ENCODE results near the gene UBALD2. TPM values are rescaled to one million over a fixed set of nuclear protein-coding genes. Genes with fewer than 3 reads are reported as not detected.

Gene UBALD2
- total RNA-seq, 1 experiment from 2014 or later: 30.3 TPM

- TF ChIP-seq ZSCAN18 (CRISPR knock-in tag; IDR thresholded peaks at IDR 0.05) (no peak), ZNF396 (CRISPR knock-in tag; IDR thresholded peaks at IDR 0.05; ENCODE audit: borderline replicate concordance) (no peak), RELA (CRISPR knock-in tag; IDR thresholded peaks at IDR 0.05; ENCODE audit: borderline replicate concordance) (no peak)
Observed at GRCh38 chr17:76264425-76264754, 758 bp upstream of the UBALD2 start (continued).

- ChIA-PET CTCF (interaction anchor here (0.5 to 8.0 kb wide), 15 partner anchors 14 to 260 kb away, joined by 3 to 70 read pairs (median 5); no protein-coding TSS in a partner anchor), POLR2A (interaction anchor here (0.6 to 1.0 kb wide), 3 partner anchors 9 to 201 kb away, joined by 3 to 4 read pairs (median 3); no protein-coding TSS in a partner anchor)
- Mint-ChIP-seq H3K27ac (no peak overlapping the region), H3K4me3 (peak overlapping the region; percentile 71), H3K27me3 (ENCODE audit: low read depth) (no peaks in the 10 kb centered on the region), H3K4me1 (peaks cover 43% of the 10 kb centered on the region), H3K36me3 (peaks cover 7% of the 10 kb centered on the region; the same call in 1 of the 2 replicates), H3K9me3 (no peaks in the 10 kb centered on the region)
- DNase-seq (ENCODE audit: low spot score): peak; percentile 56
- TF ChIP-seq MAX (CRISPR knock-in tag; IDR thresholded peaks at IDR 0.05): peak; percentile 73
- TF ChIP-seq TP53 (CRISPR knock-in tag; IDR thresholded peaks at IDR 0.05): no peak
- peak; percentile 99 for TF ChIP-seq FOXK1 (CRISPR knock-in tag; IDR thresholded peaks at IDR 0.05)
- TF ChIP-seq E2F1 (CRISPR knock-in tag; IDR thresholded peaks at IDR 0.05): no peak
- no peak for TF ChIP-seq JUN (CRISPR knock-in tag; IDR thresholded peaks at IDR 0.05)
- TF ChIP-seq GRHL2 (CRISPR knock-in tag; IDR thresholded peaks at IDR 0.05; ENCODE audit: insufficient replicate concordance, severe bottlenecking): no peak
- peak; percentile 89; the same call in 1 of the 2 replicates for TF ChIP-seq ARID4B (CRISPR knock-in tag; IDR thresholded peaks at IDR 0.05; ENCODE audit: borderline replicate concordance)
- TF ChIP-seq GABPB1 (CRISPR knock-in tag; IDR thresholded peaks at IDR 0.05): peak; percentile 17; the same call in 1 of the 2 replicates
- TF ChIP-seq HMGXB4 (CRISPR knock-in tag; IDR thresholded peaks at IDR 0.05): 0 out of 2 replicates have a peak, but pooled peaks have one; percentile 48
- no peak for ATAC-seq
Observed at GRCh38 chr17:76265624-76266243, 586 bp downstream of the UBALD2 start.
